ENCODE measurements around the gene SETBP1. TPM values are rescaled to one million over a fixed set of nuclear protein-coding genes. Genes with fewer than 3 reads are reported as not detected.

The SETBP1 gene
- total RNA-seq, 2 experiments from 2014 or later: 6.4 to 6.7 TPM

- POLR2A ChIA-PET: interaction anchor here (1.6 kb wide), 1 partner anchor 44 kb away, joined by 4 read pairs; no protein-coding TSS in a partner anchor
- DNase-seq: no peak
- intact Hi-C loops (cut with micrococcal nuclease): loop anchor here (2.0 to 5.0 kb wide), 5 partner anchors 16 to 530 kb away; no protein-coding TSS in a partner anchor
Observed at GRCh38 chr18:44682201-44682870, 1.6 kb downstream of the SETBP1 start.

GRCh38 chr18:44682871-44683221 is 2.2 kb downstream of the SETBP1 start:
- H3K36me3 Mint-ChIP-seq: no peaks in the 10 kb centered on the region
- intact Hi-C loops (cut with micrococcal nuclease): loop anchor here (2.0 to 5.0 kb wide), 5 partner anchors 16 to 529 kb away; no protein-coding TSS in a partner anchor
- peaks cover 30% of the 10 kb centered on the region for H3K27me3 Mint-ChIP-seq
- POLR2A ChIA-PET: interaction anchor here (1.6 kb wide), 1 partner anchor 43 kb away, joined by 4 read pairs; no protein-coding TSS in a partner anchor
- peaks cover 9% of the 10 kb centered on the region for H3K4me1 Mint-ChIP-seq (ENCODE audit: low read depth)
- no peak overlapping the region for H3K4me3 Mint-ChIP-seq
- no peak overlapping the region for H3K27ac Mint-ChIP-seq
- CTCF ChIA-PET: no interaction called here
- no peak for DNase-seq
- H3K9me3 Mint-ChIP-seq: no peaks in the 10 kb centered on the region

More at GRCh38 chr18:44682201-44682870, 1.6 kb downstream of the SETBP1 start:
- H3K4me1 Mint-ChIP-seq (ENCODE audit: low read depth): peaks cover 9% of the 10 kb centered on the region
- no peaks in the 10 kb centered on the region for H3K36me3 Mint-ChIP-seq
- no peak overlapping the region for H3K27ac Mint-ChIP-seq
- CTCF ChIA-PET: no interaction called here
- H3K27me3 Mint-ChIP-seq: peaks cover 30% of the 10 kb centered on the region
- H3K9me3 Mint-ChIP-seq: no peaks in the 10 kb centered on the region
- H3K4me3 Mint-ChIP-seq: no peak overlapping the region

DNA sequence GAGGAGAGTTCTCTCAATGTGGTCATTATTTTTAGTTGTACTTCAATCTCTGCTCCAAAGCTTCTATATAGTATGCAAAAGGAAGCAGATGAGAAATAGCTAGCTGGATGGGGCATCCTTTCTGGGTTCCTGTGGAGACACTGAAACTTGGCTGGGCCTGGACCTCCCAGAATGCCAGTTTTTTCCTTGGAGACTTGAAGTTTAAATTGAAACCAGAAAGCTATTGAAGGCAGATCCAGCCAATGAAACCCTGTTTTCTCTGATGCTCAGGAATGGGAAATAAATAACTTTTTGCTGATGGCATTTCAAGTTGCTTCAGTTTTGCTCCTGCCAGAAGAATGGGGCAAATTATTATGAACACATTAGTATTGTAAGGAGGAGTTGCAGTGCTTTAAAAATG is 2.9 kb downstream of the SETBP1 start:
- H3K9me3 Mint-ChIP-seq: no peaks in the 10 kb centered on the region
- H3K27ac Mint-ChIP-seq: no peak overlapping the region
- intact Hi-C loops (cut with micrococcal nuclease): loop anchor here (2.0 to 5.0 kb wide), 5 partner anchors 15 to 529 kb away; no protein-coding TSS in a partner anchor
- peaks cover 23% of the 10 kb centered on the region for H3K27me3 Mint-ChIP-seq
- no peak for DNase-seq
- no peak overlapping the region for H3K4me3 Mint-ChIP-seq
- peaks cover 8% of the 10 kb centered on the region for H3K4me1 Mint-ChIP-seq (ENCODE audit: low read depth)
- CTCF ChIA-PET: no interaction called here
- POLR2A ChIA-PET: interaction anchor here (1.6 kb wide), 1 partner anchor 42 kb away, joined by 4 read pairs; no protein-coding TSS in a partner anchor
- no peaks in the 10 kb centered on the region for H3K36me3 Mint-ChIP-seq

DNA sequence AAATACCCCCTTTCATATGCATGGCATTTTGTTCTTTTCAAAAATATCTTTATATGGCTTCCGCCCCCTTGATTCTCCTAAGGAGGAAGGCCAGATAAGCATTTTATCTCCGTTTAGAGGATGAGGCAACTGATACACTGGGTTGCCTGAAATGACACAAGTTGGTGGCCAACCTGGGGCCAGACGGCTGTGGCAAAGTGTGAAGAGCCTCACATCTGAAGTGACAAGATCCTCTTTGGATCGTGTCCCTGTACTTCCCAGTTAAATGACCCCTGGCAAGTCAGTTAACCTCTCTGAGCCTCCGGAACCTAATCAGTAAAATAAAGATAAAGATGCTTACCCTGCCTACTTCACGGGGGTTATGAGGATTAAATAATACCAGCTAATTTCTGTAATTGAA is 4.6 kb downstream of the SETBP1 start:
- no peaks in the 10 kb centered on the region for H3K9me3 Mint-ChIP-seq
- ChIA-PET CTCF (interaction anchor here (0.7 to 0.8 kb wide), 2 partner anchors 10 to 202 kb away, joined by 3 to 4 read pairs; no protein-coding TSS in a partner anchor), POLR2A (no interaction called here)
- no peak overlapping the region for H3K27ac Mint-ChIP-seq
- H3K27me3 Mint-ChIP-seq: peaks cover 28% of the 10 kb centered on the region
- intact Hi-C loops (cut with micrococcal nuclease): no loop called here
- no peak overlapping the region for H3K4me3 Mint-ChIP-seq
- no peaks in the 10 kb centered on the region for H3K36me3 Mint-ChIP-seq
- peaks cover 7% of the 10 kb centered on the region for H3K4me1 Mint-ChIP-seq (ENCODE audit: low read depth)
- no peak for DNase-seq

- ChIA-PET POLR2A (interaction anchor here (0.6 kb wide), 1 partner anchor 23 kb away, joined by 3 read pairs; no protein-coding TSS in a partner anchor), CTCF (no interaction called here)
- DNase-seq: no peak
- H3K4me1 Mint-ChIP-seq (ENCODE audit: low read depth): peaks cover 2% of the 10 kb centered on the region
- H3K27me3 Mint-ChIP-seq: peaks cover 25% of the 10 kb centered on the region
- H3K36me3 Mint-ChIP-seq: no peaks in the 10 kb centered on the region
- no peak overlapping the region for H3K27ac Mint-ChIP-seq
- intact Hi-C loops (cut with micrococcal nuclease): no loop called here
- no peak overlapping the region for H3K4me3 Mint-ChIP-seq
- no peaks in the 10 kb centered on the region for H3K9me3 Mint-ChIP-seq
Observed at GRCh38 chr18:44686156-44686555, 5.5 kb downstream of the SETBP1 start.

DNA sequence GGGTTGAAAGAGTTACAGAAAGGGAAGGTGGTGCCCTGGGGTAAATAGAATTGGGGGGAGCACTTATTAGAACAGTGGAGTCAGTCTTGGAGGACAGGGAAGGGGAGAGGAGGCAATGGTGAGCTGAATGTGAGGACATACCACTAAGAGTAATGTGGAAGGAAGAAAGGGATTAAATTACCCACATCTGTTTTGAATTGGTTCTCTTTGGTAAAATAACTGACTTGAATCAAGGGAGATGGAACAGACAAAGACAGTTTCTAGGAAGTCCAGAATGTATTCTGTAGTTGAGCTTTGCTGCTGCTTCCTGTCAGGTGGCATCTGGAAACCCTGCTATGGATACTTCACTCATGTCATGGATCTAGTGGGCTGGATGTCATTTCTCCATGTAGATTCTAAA is 6.7 kb downstream of the SETBP1 start:
- H3K4me3 Mint-ChIP-seq: no peak overlapping the region
- H3K9me3 Mint-ChIP-seq: no peaks in the 10 kb centered on the region
- H3K27me3 Mint-ChIP-seq: peaks cover 32% of the 10 kb centered on the region
- DNase-seq: no peak
- intact Hi-C loops (cut with micrococcal nuclease): no loop called here
- H3K27ac Mint-ChIP-seq: no peak overlapping the region
- CTCF ChIA-PET: interaction anchor here (1.0 kb wide), 1 partner anchor 9 kb away, joined by 3 read pairs; no protein-coding TSS in a partner anchor
- no peaks in the 10 kb centered on the region for H3K36me3 Mint-ChIP-seq
- POLR2A ChIA-PET: no interaction called here
- H3K4me1 Mint-ChIP-seq (ENCODE audit: low read depth): peaks cover under 1% of the 10 kb centered on the region

GRCh38 chr18:44689736-44690135 is 9.0 kb downstream of the SETBP1 start:
- POLR2A ChIA-PET: no interaction called here
- Mint-ChIP-seq H3K27me3 (peaks cover 33% of the 10 kb centered on the region), H3K9me3 (no peaks in the 10 kb centered on the region)

DNA sequence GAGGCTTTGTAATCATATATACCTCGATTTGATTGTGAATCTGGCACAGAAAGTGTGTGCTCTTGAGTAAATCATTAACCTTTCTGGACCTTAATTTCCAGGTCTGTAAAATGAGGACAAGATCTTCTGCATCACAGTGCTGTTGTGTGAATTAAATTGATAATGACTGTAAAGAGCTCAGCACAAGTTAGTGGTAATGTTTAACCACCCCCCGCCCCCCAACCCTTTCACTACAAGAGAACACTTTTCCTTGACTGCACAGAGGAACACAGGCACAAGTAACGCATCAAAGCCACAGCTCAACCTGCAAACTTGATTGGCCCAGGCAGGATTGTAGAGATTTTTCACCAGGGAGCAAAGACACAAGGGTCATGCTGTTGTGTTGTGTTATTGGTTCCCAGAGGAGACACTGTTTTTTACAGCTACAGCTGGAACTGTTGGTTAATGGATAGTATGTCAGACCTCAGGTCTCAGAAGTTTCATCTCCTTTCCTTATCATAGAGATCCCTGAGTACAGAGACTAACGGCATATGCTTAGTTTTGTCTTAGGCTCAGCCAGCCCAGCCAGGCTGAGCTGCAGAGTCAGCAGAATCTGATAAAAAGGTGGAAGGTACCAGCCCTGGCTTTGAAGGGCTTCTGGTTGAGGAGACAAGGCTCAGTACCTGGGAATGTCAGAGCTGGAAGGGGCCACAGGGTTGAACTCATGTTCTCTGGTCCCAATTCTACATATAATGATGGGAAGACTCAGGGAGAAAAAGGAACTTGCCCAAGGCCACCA is 10.6 kb downstream of the SETBP1 start:
- POLR2A ChIA-PET: interaction anchor here (0.8 kb wide), 1 partner anchor 12 kb away, joined by 3 read pairs; no protein-coding TSS in a partner anchor
- H3K27ac Mint-ChIP-seq: no peak overlapping the region
- H3K36me3 Mint-ChIP-seq: no peaks in the 10 kb centered on the region
- CTCF ChIA-PET: interaction anchor here (0.7 kb wide), 1 partner anchor 204 kb away, joined by 3 read pairs; no protein-coding TSS in a partner anchor
- H3K4me3 Mint-ChIP-seq: no peak overlapping the region
- intact Hi-C loops (cut with micrococcal nuclease): no loop called here
- H3K27me3 Mint-ChIP-seq: peaks cover 29% of the 10 kb centered on the region
- DNase-seq: no peak
- no peaks in the 10 kb centered on the region for H3K9me3 Mint-ChIP-seq
- peaks cover 8% of the 10 kb centered on the region for H3K4me1 Mint-ChIP-seq (ENCODE audit: low read depth)

More at GRCh38 chr18:44689736-44690135, 9.0 kb downstream of the SETBP1 start:
- Mint-ChIP-seq H3K36me3 (no peaks in the 10 kb centered on the region), H3K4me1 (ENCODE audit: low read depth) (peaks cover 8% of the 10 kb centered on the region), H3K27ac (no peak overlapping the region), H3K4me3 (no peak overlapping the region)
- intact Hi-C loops (cut with micrococcal nuclease): no loop called here
- DNase-seq: no peak
- CTCF ChIA-PET: no interaction called here

DNA sequence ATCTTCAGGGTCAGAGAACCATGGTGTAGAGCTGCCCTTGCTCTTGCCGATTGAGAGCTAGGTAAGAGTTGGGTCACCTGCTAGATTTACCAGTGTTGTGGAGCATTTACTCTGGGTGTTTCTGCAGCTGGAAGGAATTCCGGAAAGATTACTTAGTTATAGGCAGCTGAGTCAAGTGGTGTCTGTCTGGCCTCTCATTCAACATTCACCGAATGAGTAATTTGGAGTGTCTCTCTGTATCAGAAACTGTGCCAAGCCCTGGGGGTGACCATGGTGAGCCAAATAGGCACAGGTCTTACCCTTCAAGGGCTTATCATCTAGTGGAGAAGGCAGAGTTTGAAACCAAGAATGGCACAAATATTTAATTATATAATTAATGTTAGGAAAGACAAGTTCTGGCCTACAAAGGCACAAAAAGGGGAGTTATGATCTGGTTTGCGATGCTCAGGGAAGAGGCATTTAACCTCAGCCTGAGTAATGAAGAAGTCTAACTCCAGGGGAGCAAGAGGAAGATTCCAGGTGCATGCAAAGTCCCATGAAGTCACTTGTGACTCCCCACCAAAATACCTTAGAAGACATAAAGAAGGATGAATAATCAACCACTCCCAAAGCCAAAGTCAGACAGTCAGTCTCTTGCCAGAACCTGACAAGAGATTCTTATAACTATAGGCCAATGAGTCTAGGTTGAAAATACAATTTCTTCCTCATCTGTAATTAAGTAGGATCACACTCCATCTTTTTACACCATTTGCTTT is 12.5 kb downstream of the SETBP1 start:
- no peak for DNase-seq
- Mint-ChIP-seq H3K9me3 (no peaks in the 10 kb centered on the region), H3K27ac (no peak overlapping the region), H3K36me3 (no peaks in the 10 kb centered on the region), H3K27me3 (peaks cover 21% of the 10 kb centered on the region), H3K4me3 (no peak overlapping the region), H3K4me1 (ENCODE audit: low read depth) (peaks cover 9% of the 10 kb centered on the region)
- intact Hi-C loops (cut with micrococcal nuclease): no loop called here
- POLR2A ChIA-PET: interaction anchor here (0.6 to 0.7 kb wide), 2 partner anchors 13 to 156 kb away, joined by 3 read pairs; no protein-coding TSS in a partner anchor
- CTCF ChIA-PET: no interaction called here

DNA sequence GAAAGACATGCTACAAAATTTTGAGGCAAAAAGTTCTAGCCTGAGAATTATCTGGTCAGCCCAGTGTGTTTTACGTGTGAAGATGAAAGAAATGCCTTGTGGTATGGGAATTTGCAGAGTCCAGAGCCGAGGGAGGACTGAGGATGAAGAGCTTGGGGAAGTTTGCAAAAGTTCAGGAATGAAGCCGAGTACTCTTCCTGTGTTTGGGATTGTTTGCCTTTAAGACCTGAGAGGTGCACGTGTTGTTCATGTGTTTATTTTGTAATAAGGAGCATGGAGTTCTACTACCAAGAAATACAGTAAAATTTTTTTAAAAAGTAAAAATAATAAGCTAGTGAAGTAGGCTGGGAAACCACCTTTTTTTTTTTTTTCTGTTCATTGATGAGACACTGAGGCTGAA is 14.8 kb downstream of the SETBP1 start:
- H3K27ac Mint-ChIP-seq: no peak overlapping the region
- DNase-seq: no peak
- H3K4me3 Mint-ChIP-seq: no peak overlapping the region
- CTCF ChIA-PET: no interaction called here
- no peaks in the 10 kb centered on the region for H3K36me3 Mint-ChIP-seq
- POLR2A ChIA-PET: no interaction called here
- H3K4me1 Mint-ChIP-seq (ENCODE audit: low read depth): peaks cover 12% of the 10 kb centered on the region
- peaks cover 16% of the 10 kb centered on the region for H3K27me3 Mint-ChIP-seq
- no peaks in the 10 kb centered on the region for H3K9me3 Mint-ChIP-seq
- intact Hi-C loops (cut with micrococcal nuclease): no loop called here

DNA sequence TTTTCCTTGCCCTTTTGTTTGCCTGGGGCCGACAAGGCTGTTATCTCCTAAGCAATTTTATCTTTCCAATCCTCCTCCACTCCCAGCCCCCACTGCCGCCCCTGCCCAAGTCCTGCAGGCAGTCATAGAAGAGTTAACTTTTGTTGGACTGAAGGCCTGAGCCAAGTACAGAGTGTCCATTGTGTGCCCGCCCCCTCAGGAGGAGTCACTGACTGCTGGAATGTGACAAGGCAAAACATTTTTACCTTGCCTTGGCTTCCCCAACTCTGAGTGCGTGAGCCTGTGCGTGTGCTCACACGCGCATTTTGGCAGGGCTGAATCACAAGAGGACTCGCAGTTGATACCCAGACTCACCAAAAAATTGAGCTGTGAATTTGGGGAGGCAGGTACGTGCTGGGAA is 16.2 kb downstream of the SETBP1 start:
- intact Hi-C loops (cut with micrococcal nuclease): no loop called here
- H3K27ac Mint-ChIP-seq: no peak overlapping the region
- H3K27me3 Mint-ChIP-seq: peaks cover 8% of the 10 kb centered on the region
- no peaks in the 10 kb centered on the region for H3K9me3 Mint-ChIP-seq
- CTCF ChIA-PET: no interaction called here
- POLR2A ChIA-PET: no interaction called here
- DNase-seq: no peak
- H3K36me3 Mint-ChIP-seq: no peaks in the 10 kb centered on the region
- no peak overlapping the region for H3K4me3 Mint-ChIP-seq
- H3K4me1 Mint-ChIP-seq (ENCODE audit: low read depth): peaks cover 12% of the 10 kb centered on the region

DNA sequence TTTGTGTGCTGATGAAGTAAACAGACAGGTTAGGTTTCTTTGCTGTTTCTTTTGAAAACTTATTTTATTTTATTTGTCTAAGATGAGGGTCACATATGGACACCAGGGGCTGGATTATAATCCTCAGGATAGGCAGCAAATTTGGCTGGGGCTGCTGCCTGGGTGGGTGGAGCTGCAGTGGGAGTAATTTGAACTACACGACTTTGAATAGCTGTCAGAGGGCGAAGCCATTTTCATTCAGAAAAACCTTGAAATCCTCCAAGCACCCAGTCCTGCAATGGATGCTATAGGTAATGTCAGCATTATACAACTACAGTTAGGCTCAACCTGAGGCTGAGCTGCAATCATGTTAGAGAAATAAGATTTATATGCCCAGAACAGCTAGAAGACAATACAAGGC is 16.6 kb downstream of the SETBP1 start:
- H3K4me3 Mint-ChIP-seq: no peak overlapping the region
- POLR2A ChIA-PET: no interaction called here
- H3K27me3 Mint-ChIP-seq: peaks cover 7% of the 10 kb centered on the region
- H3K4me1 Mint-ChIP-seq (ENCODE audit: low read depth): peaks cover 15% of the 10 kb centered on the region
- H3K27ac Mint-ChIP-seq: no peak overlapping the region
- no peaks in the 10 kb centered on the region for H3K9me3 Mint-ChIP-seq
- DNase-seq: no peak
- no peaks in the 10 kb centered on the region for H3K36me3 Mint-ChIP-seq
- CTCF ChIA-PET: no interaction called here
- intact Hi-C loops (cut with micrococcal nuclease): no loop called here
